Peyer's patch (tissue), 4 donors: Measurements from ENCODE around the gene DAZAP2.

Experiments
- CTCF ChIP-seq, 6 experiments: fragments of 450-650 bp in 4 of 6; fragments of 200-600 bp in 2 of 6; sonication (generic) in 1 of 6; IDR thresholded peaks; one replicate each; pipeline ENCODE4 v1.5.1; 2017 to 2019; ENCODE audit warnings: antibody characterized with exemption in 6 of 6, mild to moderate bottlenecking in 3 of 6, moderate library complexity in 1 of 6
- POLR2A ChIP-seq, 2 donors: fragments of 450-650 bp; IDR thresholded peaks; one replicate each; pipeline ENCODE4 v1.5.1; 2017; ENCODE audit warnings: antibody characterized with exemption in 2 of 2, mild to moderate bottlenecking in 2 of 2, moderate library complexity in 2 of 2

DNA sequence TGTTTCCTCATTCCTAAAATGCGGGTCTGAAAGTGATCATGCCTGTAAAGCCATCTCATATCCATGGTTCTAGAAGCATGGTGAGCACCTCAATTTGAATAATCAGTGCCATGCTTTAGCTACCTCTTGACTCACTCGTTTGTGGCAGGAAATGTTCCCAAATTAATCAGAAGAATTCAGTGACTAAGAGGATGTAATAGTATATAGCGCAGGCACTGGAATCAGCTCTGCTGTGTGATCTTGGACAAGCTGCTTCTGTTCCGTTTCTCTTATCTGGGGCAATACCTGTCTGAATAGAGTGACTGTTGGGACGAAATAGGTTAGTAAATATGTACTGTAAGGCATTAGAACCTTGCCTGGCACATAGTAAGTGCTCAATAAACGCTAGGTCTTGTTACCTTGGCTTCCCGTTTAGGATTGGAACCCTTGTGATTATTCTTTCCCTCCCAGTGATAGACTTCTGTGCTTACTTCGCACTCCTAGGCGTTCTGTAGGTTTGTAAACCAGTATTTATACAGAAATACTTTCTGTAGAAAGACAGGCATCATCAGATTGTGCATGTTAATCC, 32.4 kb downstream of the DAZAP2 start:
- TF ChIP-seq POLR2A (IDR thresholded peaks at IDR 0.05) = no peak
- no peak for TF ChIP-seq CTCF (IDR thresholded peaks at IDR 0.05)
